Neural progenitor cell (in vitro differentiated cells): ENCODE data around the gene MAP2K7. TPM values are rescaled to one million over a fixed set of nuclear protein-coding genes. Genes with fewer than 3 reads are reported as not detected.

Experiments
- DNase-seq: peaks from one replicate; pipeline ENCODE4 v3.0.0-alpha.2; 2016; ENCODE audit warnings: low spot score
- H2AFZ ChIP-seq: fragments of 200-600 bp; sonication (generic); replicated peaks from 2 replicates; pipeline ENCODE4 v1.6.1; 2016; ENCODE audit warnings: antibody characterized with exemption
- H3F3A ChIP-seq: fragments of 200-600 bp; sonication (generic); 2 replicates; pipeline ENCODE4 v1.6.1; 2016; ENCODE audit warnings: antibody characterized with exemption, low read depth
- H3K27ac ChIP-seq: fragments of 200-600 bp; sonication (generic); 2 replicates; pipeline ENCODE4 v1.5.1; 2016; ENCODE audit warnings: mild to moderate bottlenecking
- H3K27me3 ChIP-seq: fragments of 200-600 bp; sonication (generic); 2 replicates; pipeline ENCODE4 v1.6.1; 2016; ENCODE audit warnings: mild to moderate bottlenecking, moderate library complexity
- H3K36me3 ChIP-seq: fragments of 200-600 bp; sonication (generic); 2 replicates; pipeline ENCODE4 v1.5.1; 2016
- H3K4me1 ChIP-seq: fragments of 200-600 bp; sonication (generic); 2 replicates; pipeline ENCODE4 v1.6.1; 2016; ENCODE audit warnings: mixed run types
- H3K4me2 ChIP-seq: fragments of 200-600 bp; sonication (generic); 2 replicates; pipeline ENCODE4 v1.6.1; 2016
- H3K4me3 ChIP-seq: fragments of 200-600 bp; sonication (generic); 2 replicates; pipeline ENCODE4 v1.5.1; 2016
- H3K79me2 ChIP-seq: fragments of 200-600 bp; sonication (generic); 2 replicates; pipeline ENCODE4 v1.6.1; 2016; ENCODE audit warnings: low read depth
- H3K9ac ChIP-seq: fragments of 200-600 bp; sonication (generic); 2 replicates; pipeline ENCODE4 v1.6.1; 2016
- H3K9me3 ChIP-seq: fragments of 200-600 bp; sonication (generic); 2 replicates; pipeline ENCODE4 v1.5.1; 2016; ENCODE audit warnings: low read depth
- H4K20me1 ChIP-seq: fragments of 200-600 bp; sonication (generic); 2 replicates; pipeline ENCODE4 v1.6.1; 2016; ENCODE audit warnings: low read depth
- H3K27ac Mint-ChIP-seq: 3 replicates; pipeline ENCODE4 v1.8.0; 2021; ENCODE audit warnings: mixed read lengths
- H3K27me3 Mint-ChIP-seq: 2 replicates; pipeline ENCODE4 v1.8.0; 2022; ENCODE audit warnings: low read depth, mild to moderate bottlenecking, inconsistent platforms, moderate library complexity, mixed read lengths; ENCODE audit not compliant: insufficient read depth
- H3K36me3 Mint-ChIP-seq: 3 replicates; pipeline ENCODE4 v1.8.0; 2021; ENCODE audit warnings: mixed read lengths
- H3K4me1 Mint-ChIP-seq: 3 replicates; pipeline ENCODE4 v1.8.0; 2021; ENCODE audit warnings: mixed read lengths
- H3K4me3 Mint-ChIP-seq: 3 replicates; pipeline ENCODE4 v1.8.0; 2021; ENCODE audit warnings: mild to moderate bottlenecking, moderate library complexity, mixed read lengths
- H3K9me3 Mint-ChIP-seq: 3 replicates; pipeline ENCODE4 v1.8.0; 2020; ENCODE audit warnings: mixed read lengths
- EZH2 ChIP-seq: fragments of 200-600 bp; sonication (generic); IDR thresholded peaks from 2 replicates; pipeline ENCODE4 v1.6.1; 2017; ENCODE audit warnings: antibody characterized with exemption, mild to moderate bottlenecking, moderate library complexity
- EZH2phosphoT487 ChIP-seq: fragments of 200-600 bp; sonication (generic); IDR thresholded peaks from 2 replicates; pipeline ENCODE4 v1.6.1; 2017; ENCODE audit warnings: antibody characterized with exemption
- total RNA-seq: library from RNA; depleted of rRNA; stranded (reverse); fragments of >200 nt; gene quantifications from 2 replicates; pipeline ENCODE4 v1.2.3, GENCODE V29; 2015; ENCODE audit warnings: low replicate concordance
- TF ChIP-seq, protein P1 (sequence below): fragments of 200-600 bp; sonication (generic); IDR thresholded peaks from 2 replicates; pipeline ENCODE4 v1.5.1; 2017; ENCODE audit warnings: antibody characterized with exemption, mild to moderate bottlenecking

MAP2K7 gene
- total RNA-seq, 1 donor from 2014 or later = 14.4 TPM

DNA sequence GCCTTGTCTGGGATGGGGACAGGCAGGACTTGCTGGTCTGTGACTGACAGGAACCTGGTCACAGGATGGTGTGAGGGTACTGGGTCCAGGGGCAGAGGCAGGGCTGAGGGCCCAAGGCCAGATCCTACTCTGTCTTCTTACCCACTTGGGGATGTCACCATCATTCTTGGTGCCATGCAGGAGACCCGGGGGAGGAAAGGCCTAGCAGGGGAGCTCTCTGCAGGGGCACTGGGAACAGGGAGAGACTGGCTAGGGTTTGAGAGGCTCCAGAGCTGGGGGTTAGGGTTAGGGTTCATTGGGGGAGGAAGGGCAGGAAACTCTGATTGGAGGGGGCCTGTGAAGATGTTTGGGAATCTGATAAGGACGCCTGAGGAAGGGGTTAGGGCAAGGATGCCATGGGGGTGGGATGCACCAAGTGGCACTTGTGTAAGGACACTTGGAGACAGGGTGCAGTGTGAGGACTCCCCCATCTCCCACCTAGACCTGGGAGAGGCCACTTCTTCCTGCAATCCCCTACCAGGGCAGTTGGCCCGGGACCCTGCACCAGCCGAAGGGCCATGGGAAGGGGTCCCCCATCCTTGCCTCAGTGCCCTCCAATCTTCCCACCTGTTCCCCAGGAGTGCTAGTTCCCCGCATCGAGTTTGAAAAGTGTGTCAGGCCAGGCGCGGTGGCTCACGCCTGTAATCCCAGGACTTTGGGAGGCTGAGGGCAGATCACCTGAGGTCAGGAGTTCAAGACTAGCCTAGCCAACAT, 36.4 kb upstream of the MAP2K7 start:
- peaks cover 33% of the 10 kb centered on the region for H3K4me1 Mint-ChIP-seq
- no peak for TF ChIP-seq EZH2phosphoT487
- H3K27ac Mint-ChIP-seq = no peak overlapping the region
- peaks cover 31% of the 10 kb centered on the region for H3K27me3 Mint-ChIP-seq
- peaks cover 9% of the 10 kb centered on the region for H3K4me1 ChIP-seq
- H3K36me3 ChIP-seq = no peaks in the 10 kb centered on the region
- peaks cover 3% of the 10 kb centered on the region for H3K36me3 Mint-ChIP-seq
- no peaks in the 10 kb centered on the region for H3K79me2 ChIP-seq
- peaks cover 50% of the 10 kb centered on the region for H3F3A ChIP-seq
- no peak for DNase-seq
- no peak overlapping the region for H3K27ac ChIP-seq
- H3K9me3 ChIP-seq = no peaks in the 10 kb centered on the region
- H3K4me2 ChIP-seq = no peak overlapping the region
- H4K20me1 ChIP-seq = peaks cover 57% of the 10 kb centered on the region
- H3K4me3 ChIP-seq = no peak overlapping the region
- no peak overlapping the region for H3K9ac ChIP-seq
- no peak overlapping the region for H2AFZ ChIP-seq
- H3K27me3 ChIP-seq = peaks cover 52% of the 10 kb centered on the region
- H3K9me3 Mint-ChIP-seq = no peaks in the 10 kb centered on the region
- peak overlapping the region; percentile 63 for H3K4me3 Mint-ChIP-seq

DNA sequence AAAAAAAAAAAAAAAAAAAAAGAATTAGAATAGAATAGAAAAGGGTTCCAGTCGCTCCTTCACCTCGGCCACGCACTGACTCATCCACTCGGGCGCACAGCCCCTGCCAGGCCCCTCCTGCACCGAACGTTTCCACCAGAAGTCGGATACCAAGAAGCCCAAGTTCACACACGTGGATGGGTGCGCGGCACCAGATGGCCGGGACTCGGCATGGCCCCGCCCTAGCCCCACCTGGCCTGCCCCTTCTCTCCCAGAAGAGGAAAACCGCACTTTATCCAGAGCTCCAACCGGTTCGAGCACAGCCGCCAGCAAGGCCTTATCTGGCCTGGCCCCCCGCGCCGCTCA, 35.4 kb upstream of the MAP2K7 start:
- Histone ChIP-seq H2AFZ (no peak overlapping the region), H3K27ac (no peak overlapping the region), H3K4me1 (peaks cover 11% of the 10 kb centered on the region), H3F3A (peaks cover 55% of the 10 kb centered on the region), H3K79me2 (no peaks in the 10 kb centered on the region), H3K36me3 (no peaks in the 10 kb centered on the region), H4K20me1 (peaks cover 64% of the 10 kb centered on the region), H3K9ac (no peak overlapping the region), H3K4me3 (no peak overlapping the region), H3K9me3 (no peaks in the 10 kb centered on the region), H3K27me3 (peaks cover 49% of the 10 kb centered on the region), H3K4me2 (peak overlapping the region; percentile 14)
- DNase-seq = no peak
- no peak overlapping the region for H3K27ac Mint-ChIP-seq
- no peak for TF ChIP-seq EZH2phosphoT487
- TF ChIP-seq, protein P1, sequence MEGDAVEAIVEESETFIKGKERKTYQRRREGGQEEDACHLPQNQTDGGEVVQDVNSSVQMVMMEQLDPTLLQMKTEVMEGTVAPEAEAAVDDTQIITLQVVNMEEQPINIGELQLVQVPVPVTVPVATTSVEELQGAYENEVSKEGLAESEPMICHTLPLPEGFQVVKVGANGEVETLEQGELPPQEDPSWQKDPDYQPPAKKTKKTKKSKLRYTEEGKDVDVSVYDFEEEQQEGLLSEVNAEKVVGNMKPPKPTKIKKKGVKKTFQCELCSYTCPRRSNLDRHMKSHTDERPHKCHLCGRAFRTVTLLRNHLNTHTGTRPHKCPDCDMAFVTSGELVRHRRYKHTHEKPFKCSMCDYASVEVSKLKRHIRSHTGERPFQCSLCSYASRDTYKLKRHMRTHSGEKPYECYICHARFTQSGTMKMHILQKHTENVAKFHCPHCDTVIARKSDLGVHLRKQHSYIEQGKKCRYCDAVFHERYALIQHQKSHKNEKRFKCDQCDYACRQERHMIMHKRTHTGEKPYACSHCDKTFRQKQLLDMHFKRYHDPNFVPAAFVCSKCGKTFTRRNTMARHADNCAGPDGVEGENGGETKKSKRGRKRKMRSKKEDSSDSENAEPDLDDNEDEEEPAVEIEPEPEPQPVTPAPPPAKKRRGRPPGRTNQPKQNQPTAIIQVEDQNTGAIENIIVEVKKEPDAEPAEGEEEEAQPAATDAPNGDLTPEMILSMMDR = no peak
- no peak for TF ChIP-seq EZH2
- no peaks in the 10 kb centered on the region for H3K9me3 Mint-ChIP-seq
- H3K27me3 Mint-ChIP-seq = peaks cover 29% of the 10 kb centered on the region
- peak overlapping the region; percentile 51 for H3K4me3 Mint-ChIP-seq
- peaks cover 3% of the 10 kb centered on the region for H3K36me3 Mint-ChIP-seq
- peaks cover 37% of the 10 kb centered on the region for H3K4me1 Mint-ChIP-seq

DNA sequence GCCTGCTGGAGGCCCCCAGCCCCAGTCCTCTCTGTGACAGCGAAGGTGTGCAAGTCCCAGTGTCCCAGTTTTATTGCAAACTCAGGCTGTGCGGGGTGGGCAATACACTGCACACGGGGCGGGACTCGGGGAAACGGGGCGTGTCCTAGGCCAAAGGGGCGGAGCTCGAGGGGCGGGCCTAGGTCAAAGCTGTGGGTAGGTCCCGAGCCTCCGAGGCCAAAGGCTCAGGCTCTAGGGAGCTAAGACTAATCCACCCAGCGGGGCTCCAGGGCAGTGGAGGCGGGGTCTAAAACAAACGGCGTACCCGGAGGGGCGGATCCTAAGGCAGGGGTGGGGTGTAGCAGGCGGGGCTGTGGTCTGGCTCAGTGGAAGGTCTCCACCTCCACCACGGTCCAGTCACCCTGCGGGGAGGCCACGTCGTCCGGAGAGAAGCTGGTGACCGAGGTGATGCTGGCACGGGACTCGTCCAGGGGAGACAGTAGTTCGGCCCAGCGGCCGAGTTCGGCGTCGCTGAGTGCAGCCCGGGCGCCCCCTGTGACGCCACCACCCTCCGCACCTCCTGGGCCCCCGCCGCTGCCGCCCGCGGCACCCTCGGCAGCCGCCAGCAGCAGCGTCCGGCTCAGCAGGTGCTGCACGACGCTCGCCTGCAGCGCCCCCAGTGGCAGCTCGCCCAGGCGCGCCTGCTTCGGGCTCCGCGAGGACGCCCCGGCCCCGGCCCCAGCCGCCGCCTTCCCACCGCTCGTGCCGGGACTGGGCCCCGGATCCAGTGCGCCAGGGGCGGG, 34.8 kb upstream of the MAP2K7 start:
- Mint-ChIP-seq H3K9me3 (no peaks in the 10 kb centered on the region), H3K27ac (no peak overlapping the region), H3K27me3 (peaks cover 29% of the 10 kb centered on the region), H3K4me3 (peak overlapping the region; percentile 77), H3K36me3 (peaks cover 3% of the 10 kb centered on the region), H3K4me1 (peaks cover 37% of the 10 kb centered on the region)
- Histone ChIP-seq H3K79me2 (no peaks in the 10 kb centered on the region), H3K27me3 (peaks cover 48% of the 10 kb centered on the region), H3K27ac (no peak overlapping the region), H3K4me2 (peak overlapping the region; percentile 67), H3F3A (peaks cover 54% of the 10 kb centered on the region), H3K4me1 (peaks cover 7% of the 10 kb centered on the region), H3K4me3 (peak overlapping the region; percentile 31), H3K9ac (no peak overlapping the region), H3K36me3 (no peaks in the 10 kb centered on the region), H3K9me3 (no peaks in the 10 kb centered on the region), H2AFZ (no peak overlapping the region), H4K20me1 (peaks cover 58% of the 10 kb centered on the region)
- TF ChIP-seq, protein P1 = peak; percentile 74
- TF ChIP-seq EZH2 (peak; percentile 32), EZH2phosphoT487 (no peak)
- DNase-seq = peak; percentile 91
